Muscle of leg (tissue), 11 donors: ENCODE results near the gene SPIRE2. TPM values are rescaled to one million over a fixed set of nuclear protein-coding genes. Genes with fewer than 3 reads are reported as not detected.
"Not testable (repeated sequence)": the region's sequence is repeated elsewhere in the genome, so short reads cannot be mapped to it uniquely, and the experiment has no call there.

Experiments
- DNase-seq: peaks from one replicate; pipeline ENCODE4 v3.0.0; 2013
- H3K27ac ChIP-seq: one replicate; pipeline ENCODE4 v1.5.1; 2013; ENCODE audit warnings: mild to moderate bottlenecking, low read length, control low read depth
- H3K27me3 ChIP-seq: one replicate; pipeline ENCODE4 v1.6.1; 2013; ENCODE audit warnings: low read length; ENCODE audit not compliant: control insufficient read depth, insufficient read depth
- H3K36me3 ChIP-seq: one replicate; pipeline ENCODE4 v1.6.1; 2013; ENCODE audit warnings: low read length; ENCODE audit not compliant: control insufficient read depth, insufficient read depth
- H3K4me1 ChIP-seq: one replicate; pipeline ENCODE4 v1.6.1; 2013; ENCODE audit warnings: low read length; ENCODE audit not compliant: control insufficient read depth, insufficient read depth
- H3K4me3 ChIP-seq: one replicate; pipeline ENCODE4 v1.5.1; 2013; ENCODE audit warnings: low read length, control low read depth
- H3K9me3 ChIP-seq: replicated peaks from 2 replicates; pipeline ENCODE4 v1.6.1; 2013; ENCODE audit warnings: low read depth, low read length; ENCODE audit not compliant: control insufficient read depth
- WGBS: methylation state at CpG from one replicate; pipeline ENCODE4 v1.1.5; 2013; ENCODE audit warnings: missing lambda C conversion rate; ENCODE audit not compliant: insufficient coverage; 5-methylcytosine and 5-hydroxymethylcytosine counted together
- polyA plus RNA-seq, 8 donors: library from polyadenylated mRNA; unstranded; fragments of 120-200 nt; gene quantifications; one replicate each; pipeline versions ENCODE4 v1.2.1 to v1.2.3, GENCODE V29; 2013; ENCODE audit warnings: inconsistent platforms in 1 of 8, low replicate concordance in 1 of 8; ENCODE audit not compliant: insufficient read length in 8 of 8, insufficient read depth in 1 of 8
- total RNA-seq: library from RNA; stranded (reverse); fragments of 120-200 nt; gene quantifications from one replicate; pipeline ENCODE4 v1.2.4, GENCODE V29; 2013

The SPIRE2 gene
- total and polyA plus RNA-seq, 9 donors: 1.6 to 4.2 (median 3.1) TPM

DNA sequence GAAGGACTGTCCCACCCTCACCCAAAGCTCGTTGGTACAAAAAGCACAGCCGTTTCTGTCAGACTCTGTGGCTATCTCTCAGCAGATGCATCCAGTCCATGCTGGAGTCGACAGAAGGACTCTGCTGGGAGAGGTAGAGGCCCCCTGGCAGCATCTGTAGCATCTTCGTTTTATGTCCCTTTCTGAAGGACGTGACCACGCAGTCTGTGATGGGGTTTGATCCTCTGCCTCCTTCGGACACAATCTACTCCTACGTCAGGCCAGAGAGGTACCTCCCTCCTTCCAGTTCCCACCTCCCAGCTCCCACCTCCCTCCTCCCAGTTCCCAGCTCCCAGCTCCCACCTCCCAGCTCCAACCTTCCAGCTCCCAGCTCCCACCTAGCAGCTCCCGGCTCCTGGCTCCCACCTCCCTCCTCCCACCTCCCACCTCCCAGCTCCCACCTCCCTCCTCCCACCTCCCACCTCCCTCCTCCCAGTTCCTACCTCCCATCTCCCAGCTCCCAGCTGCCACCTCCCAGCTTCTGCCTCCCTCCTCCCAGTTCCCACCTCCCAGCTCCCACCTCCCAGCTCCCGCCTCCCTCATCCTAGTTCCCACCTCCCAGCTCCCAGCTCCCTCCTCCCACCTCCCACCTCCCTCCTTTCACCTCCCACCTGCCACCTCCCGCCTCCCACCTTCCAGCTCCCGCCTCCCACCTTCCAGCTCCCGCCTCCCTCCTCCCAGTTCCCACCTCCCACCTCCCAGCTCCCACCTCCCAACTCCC, 79.0 kb downstream of the SPIRE2 start:
- peaks cover 77% of the 10 kb centered on the region for H3K36me3 ChIP-seq
- DNase-seq: no peak
- no peak overlapping the region for H3K27ac ChIP-seq
- 93% methylated on average over 5 of the region's 13 CpGs for WGBS
- H3K27me3 ChIP-seq: no peaks in the 10 kb centered on the region
- no peaks in the 10 kb centered on the region for H3K9me3 ChIP-seq
- peaks cover 3% of the 10 kb centered on the region for H3K4me1 ChIP-seq
- no peak overlapping the region for H3K4me3 ChIP-seq

DNA sequence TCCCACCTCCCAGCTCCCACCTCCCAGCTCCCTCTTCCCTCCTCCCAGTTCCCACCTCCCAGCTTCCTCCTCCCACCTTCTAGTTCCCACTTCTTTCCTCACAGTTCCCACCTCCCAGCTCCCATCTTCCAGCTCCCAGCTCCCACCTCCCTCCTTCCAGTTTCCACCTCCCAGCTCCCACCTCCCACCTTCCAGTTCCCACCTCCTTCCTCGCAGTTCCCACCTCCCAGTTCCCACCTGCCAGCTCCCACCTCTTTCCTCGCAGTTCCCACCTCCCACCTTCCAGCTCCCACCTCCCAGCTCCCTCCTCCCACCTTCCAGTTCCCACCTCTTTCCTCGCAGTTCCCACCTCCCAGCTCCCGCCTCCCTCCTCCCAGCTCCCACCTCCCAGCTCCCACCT, 80.0 kb downstream of the SPIRE2 start:
- Histone ChIP-seq H3K9me3 (no peaks in the 10 kb centered on the region), H3K4me3 (no peak overlapping the region), H3K36me3 (peaks cover 76% of the 10 kb centered on the region), H3K4me1 (peaks cover 3% of the 10 kb centered on the region), H3K27me3 (no peaks in the 10 kb centered on the region), H3K27ac (no peak overlapping the region)
- no peak for DNase-seq
- 77% methylated on average over 4 of the region's 4 CpGs for WGBS

DNA sequence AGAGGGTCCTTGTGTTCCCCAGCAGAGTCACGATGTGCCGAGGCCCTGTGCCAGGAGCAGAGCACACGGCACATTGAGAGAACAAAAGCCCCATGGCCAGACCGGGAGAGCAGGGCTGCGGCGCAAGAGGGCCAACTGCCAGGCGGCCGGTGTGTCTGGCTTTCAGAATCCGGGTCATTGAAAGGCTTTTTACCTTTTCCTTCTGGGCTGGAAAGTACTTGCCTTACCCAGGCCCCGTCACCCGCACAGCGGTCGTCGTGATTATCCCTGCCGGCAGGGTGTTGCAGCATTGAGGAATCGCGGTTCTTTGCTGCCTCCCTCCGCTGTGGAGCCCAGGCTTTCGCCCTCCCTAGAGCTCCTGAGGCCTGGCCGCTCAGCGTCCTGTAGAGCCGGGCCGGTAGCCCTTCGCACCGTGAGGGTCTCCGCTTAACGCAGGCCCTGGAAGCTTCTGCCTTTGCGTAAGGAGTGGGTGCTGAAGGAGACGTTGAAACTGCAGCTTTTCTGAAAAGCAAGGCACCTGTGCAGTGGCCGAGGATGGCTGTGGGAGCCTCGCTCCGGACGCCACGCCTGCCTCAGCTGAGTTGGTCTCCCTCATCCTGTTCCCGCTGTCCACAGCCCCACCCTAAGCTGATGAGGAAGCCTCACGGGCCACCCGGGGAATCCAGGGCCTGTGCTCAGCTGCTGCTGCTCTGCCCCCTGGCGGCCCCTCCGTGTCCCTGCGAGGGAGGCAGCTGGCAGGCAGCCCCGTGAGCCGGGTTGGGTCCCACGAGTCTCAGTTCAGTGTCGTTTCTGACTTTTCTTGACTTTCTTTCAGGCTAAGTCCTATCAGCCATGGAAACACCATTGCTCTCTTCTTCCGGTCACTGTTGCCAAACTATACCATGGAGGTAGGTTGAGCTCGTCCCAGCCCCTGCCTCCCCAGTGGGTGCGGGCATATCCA, 81.8 kb downstream of the SPIRE2 start:
- WGBS: 55% methylated on average over 45 of the region's 47 CpGs
- DNase-seq: peak; percentile 80
- Histone ChIP-seq H3K4me3 (no peak overlapping the region), H3K9me3 (no peaks in the 10 kb centered on the region), H3K27ac (no peak overlapping the region), H3K4me1 (peaks cover 3% of the 10 kb centered on the region), H3K36me3 (peaks cover 61% of the 10 kb centered on the region), H3K27me3 (no peaks in the 10 kb centered on the region)

DNA sequence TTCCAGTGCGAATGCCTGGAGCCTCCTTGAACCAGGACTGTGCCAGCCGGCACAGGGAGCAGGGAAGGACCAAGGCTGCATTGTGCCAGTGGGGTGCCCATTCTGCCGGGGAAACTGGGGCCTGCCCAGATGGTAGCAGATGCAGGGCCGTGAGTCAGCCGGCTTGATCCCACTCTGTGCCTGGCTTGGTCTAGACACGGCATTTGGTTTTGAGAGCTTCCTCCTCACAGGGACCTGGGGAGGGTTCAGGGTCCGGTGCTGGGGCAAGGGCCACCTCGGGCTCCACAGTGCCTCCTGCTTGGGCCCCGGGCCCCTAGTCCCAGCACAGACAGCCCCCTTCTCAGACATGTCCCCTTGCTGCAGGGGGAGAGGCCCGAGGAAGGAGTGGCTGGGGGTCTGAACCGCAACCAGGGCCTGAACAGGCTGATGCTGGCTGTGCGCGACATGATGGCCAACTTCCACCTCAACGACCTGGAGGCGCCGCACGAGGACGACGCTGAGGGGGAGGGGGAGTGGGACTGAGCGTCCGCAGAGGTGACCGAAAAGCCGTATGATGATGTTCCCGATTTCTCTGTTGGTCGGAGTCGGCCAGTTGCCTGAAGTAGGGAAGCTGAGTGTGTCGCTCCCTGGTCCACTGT, 82.6 kb downstream of the SPIRE2 start:
- WGBS: 88% methylated on average over 23 of the region's 27 CpGs
- Histone ChIP-seq H3K9me3 (no peaks in the 10 kb centered on the region), H3K4me1 (peaks cover 3% of the 10 kb centered on the region), H3K4me3 (no peak overlapping the region), H3K27me3 (no peaks in the 10 kb centered on the region), H3K27ac (no peak overlapping the region), H3K36me3 (peaks cover 53% of the 10 kb centered on the region)
- no peak for DNase-seq

DNA sequence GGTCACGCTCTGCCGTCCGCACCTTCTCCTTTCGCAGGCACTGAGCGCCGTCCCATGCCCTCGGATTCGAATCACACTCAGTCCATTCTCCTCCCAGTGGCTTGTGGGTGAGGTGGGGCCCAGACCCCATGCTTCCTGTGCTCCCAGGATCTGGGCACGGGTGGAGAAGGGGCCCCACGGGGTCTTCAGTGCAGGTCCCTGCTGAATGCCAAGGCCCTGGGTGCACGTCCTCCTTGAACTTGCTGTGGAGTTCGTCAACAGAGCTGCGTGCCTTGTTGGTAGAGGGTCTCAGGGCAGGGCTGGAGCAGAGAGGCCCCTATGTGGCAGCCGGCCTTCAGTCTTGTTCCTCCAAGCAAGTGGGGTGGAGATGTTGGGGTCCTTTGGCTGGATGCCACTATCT, 83.1 kb downstream of the SPIRE2 start:
- DNase-seq: no peak
- 85% methylated on average over 13 of the region's 14 CpGs for WGBS
- Histone ChIP-seq H3K9me3 (no peaks in the 10 kb centered on the region), H3K36me3 (peaks cover 48% of the 10 kb centered on the region), H3K27ac (no peak overlapping the region), H3K4me1 (peaks cover 3% of the 10 kb centered on the region), H3K27me3 (no peaks in the 10 kb centered on the region), H3K4me3 (no peak overlapping the region)

DNA sequence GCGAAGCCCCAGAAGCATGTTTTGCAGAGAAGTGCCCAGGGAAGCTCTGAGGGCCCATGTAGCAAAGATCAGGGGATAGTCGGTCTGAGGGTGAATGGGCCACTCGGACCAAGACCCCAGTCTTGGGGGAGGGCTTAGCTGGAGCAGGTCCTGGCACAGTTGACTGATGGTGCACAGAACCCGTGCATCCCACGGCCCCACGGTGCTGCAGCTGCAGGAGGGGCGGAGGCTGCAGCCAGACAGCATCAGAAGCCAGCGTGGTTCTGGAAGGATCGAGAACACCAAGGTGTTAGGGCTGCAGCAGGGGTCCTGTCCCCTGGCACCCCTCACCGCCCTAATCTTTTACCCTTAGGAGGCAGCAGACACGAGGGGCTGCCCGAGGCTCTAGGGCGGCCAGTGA, 83.9 kb downstream of the SPIRE2 start:
- peaks cover 40% of the 10 kb centered on the region for H3K36me3 ChIP-seq
- no peak overlapping the region for H3K4me3 ChIP-seq
- H3K27ac ChIP-seq: no peak overlapping the region
- H3K27me3 ChIP-seq: no peaks in the 10 kb centered on the region
- no peaks in the 10 kb centered on the region for H3K9me3 ChIP-seq
- H3K4me1 ChIP-seq: peaks cover 3% of the 10 kb centered on the region
- WGBS: 80% methylated on average over 13 of the region's 13 CpGs
- no peak for DNase-seq

DNA sequence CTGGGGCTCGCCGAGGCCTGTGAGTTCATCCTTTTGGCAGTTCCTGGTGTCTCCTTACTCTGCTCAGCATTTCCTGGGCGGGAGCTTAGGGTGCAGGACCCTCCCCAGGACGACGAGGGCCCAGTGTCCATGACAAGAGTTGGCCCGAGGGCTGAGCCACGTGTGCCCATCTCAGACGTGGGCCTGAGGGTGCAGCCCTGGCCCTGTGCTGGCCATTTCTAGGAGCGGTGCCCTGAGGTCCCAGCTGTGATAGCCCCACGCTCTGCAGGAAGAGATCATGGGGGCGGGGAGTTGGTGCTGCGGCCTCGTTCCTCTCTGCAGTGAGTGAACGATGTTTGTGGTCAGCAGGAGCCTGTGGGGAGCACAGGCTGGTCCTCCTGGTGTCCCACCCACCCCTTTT, 84.4 kb downstream of the SPIRE2 start:
- Histone ChIP-seq H3K36me3 (peaks cover 40% of the 10 kb centered on the region), H3K4me1 (peaks cover 7% of the 10 kb centered on the region), H3K27me3 (peaks cover 2% of the 10 kb centered on the region), H3K27ac (no peak overlapping the region), H3K4me3 (no peak overlapping the region), H3K9me3 (no peaks in the 10 kb centered on the region)
- 69% methylated on average over 10 of the region's 14 CpGs for WGBS
- DNase-seq: no peak

DNA sequence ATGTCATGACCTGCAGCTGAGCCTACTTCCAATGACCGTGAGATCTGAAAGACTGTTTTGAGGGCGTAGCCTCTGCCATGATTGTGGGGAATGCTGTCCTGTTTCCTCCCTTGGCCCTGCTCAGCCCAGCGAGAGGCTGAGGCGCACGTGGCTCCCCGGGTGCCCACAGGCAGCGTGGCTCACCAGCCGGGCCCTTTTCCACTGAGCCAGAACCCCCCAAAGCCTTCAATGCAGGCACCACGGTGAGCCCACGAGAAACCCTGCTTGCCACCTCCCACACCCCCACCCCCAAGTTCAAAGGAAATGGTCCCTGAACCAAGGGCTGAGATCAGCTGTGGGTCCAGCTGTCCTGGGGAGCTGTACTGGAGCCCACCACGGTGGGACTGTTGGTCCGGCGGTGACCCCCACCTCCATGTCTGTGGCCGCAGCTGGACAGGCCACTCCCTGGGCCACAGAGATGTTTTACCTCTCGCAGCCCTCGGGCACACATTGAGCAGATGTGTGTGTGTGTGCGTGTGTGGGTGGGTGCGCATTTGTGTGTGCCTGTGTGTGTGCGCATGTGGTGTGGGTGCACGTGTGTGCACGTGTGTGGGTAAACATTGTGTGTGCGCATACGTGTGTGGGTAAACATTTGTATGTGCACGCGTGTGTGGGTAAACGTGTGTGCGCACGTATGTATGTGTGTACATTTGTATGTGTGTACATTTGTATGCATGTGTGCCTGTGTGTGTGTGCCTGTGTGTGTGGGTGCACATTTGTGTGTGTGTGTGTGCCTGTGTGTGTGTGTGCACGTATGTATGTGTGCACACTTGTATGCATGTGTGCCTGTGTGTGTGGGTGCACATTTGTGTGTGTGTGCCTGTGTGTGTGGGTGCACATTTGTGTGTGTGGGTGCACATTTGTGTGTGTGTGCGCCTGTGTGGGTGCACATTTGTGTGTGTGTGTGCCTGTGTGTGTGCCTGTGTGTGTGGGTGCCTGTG, 85.4 kb downstream of the SPIRE2 start:
- Histone ChIP-seq H3K9me3 (no peaks in the 10 kb centered on the region), H3K27me3 (peaks cover 8% of the 10 kb centered on the region), H3K36me3 (peaks cover 32% of the 10 kb centered on the region), H3K4me3 (no peak overlapping the region), H3K4me1 (peaks cover 18% of the 10 kb centered on the region), H3K27ac (no peak overlapping the region)
- WGBS: 82% methylated on average over 29 of the region's 30 CpGs
- no peak for DNase-seq

DNA sequence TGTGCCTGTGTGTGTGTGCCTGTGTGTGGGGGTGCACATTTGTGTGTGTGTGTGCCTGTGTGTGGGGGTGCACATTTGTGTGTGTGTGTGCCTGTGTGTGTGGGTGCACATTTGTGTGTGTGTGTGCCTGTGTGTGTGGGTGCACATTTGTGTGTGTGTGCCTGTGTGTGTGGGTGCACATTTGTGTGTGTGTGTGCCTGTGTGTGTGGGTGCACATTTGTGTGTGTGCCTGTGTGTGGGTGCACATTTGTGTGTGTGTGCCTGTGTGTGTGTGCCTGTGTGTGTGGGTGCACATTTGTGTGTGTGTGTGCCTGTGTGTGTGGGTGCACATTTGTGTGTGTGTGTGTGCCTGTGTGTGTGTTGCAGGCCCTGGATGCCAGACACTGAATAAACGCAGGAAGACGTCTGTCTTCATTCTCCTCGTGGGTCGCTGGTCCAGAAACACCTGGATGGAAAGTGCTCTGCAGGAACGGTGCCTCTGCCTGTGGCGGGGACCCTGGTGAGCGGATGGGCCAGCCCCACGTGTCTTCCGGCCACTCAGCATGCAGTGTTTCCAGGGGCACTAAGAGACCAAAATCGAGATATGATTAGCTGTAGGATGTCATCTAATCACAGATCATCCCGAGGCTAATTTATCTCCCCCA, 86.5 kb downstream of the SPIRE2 start:
- not testable (repeated sequence) for DNase-seq, H3K9me3 ChIP-seq, H3K4me3 ChIP-seq, H3K27ac ChIP-seq
- 56% methylated on average over 8 of the region's 11 CpGs for WGBS
- peaks cover 23% of the 10 kb centered on the region for H3K4me1 ChIP-seq
- H3K36me3 ChIP-seq: peaks cover 22% of the 10 kb centered on the region
- H3K27me3 ChIP-seq: peaks cover 19% of the 10 kb centered on the region
